Testis (tissue), 2 donors: Measurements from ENCODE around the gene SRSF1.

Experiments
- POLR2A ChIP-seq: fragments of 450-650 bp; IDR thresholded peaks from one replicate; pipeline ENCODE4 v1.6.1; 2017; ENCODE audit warnings: antibody characterized with exemption, mild to moderate bottlenecking, moderate library complexity
- TF ChIP-seq, protein P1 (sequence below), 3 experiments: fragments of 450-650 bp in 2 of 3; fragments of 200-600 bp in 1 of 3; sonication (generic) in 1 of 3; IDR thresholded peaks; one replicate each; pipeline ENCODE4 v1.5.1; 2016 to 2019; ENCODE audit warnings: antibody characterized with exemption in 3 of 3, mild to moderate bottlenecking in 2 of 3, moderate library complexity in 1 of 3

DNA sequence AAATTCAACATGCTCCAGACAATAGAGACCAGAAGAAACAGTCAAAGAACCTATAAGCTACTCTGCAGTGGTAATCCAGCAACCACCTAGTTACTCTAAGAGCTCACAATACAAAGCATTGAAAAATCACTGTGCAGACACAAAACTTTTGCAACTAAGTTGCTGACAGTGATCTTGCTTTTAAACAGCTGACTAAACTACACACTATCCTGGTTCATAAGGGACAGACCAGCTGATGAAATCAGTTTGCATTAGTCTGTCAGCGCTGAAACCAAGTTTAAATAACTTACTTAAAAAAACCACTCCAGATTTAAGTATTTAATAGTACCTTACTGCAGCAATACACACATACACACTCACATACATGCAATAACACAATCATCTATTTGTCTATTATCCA, 23.6 kb downstream of the SRSF1 start:
- TF ChIP-seq, protein P1, sequence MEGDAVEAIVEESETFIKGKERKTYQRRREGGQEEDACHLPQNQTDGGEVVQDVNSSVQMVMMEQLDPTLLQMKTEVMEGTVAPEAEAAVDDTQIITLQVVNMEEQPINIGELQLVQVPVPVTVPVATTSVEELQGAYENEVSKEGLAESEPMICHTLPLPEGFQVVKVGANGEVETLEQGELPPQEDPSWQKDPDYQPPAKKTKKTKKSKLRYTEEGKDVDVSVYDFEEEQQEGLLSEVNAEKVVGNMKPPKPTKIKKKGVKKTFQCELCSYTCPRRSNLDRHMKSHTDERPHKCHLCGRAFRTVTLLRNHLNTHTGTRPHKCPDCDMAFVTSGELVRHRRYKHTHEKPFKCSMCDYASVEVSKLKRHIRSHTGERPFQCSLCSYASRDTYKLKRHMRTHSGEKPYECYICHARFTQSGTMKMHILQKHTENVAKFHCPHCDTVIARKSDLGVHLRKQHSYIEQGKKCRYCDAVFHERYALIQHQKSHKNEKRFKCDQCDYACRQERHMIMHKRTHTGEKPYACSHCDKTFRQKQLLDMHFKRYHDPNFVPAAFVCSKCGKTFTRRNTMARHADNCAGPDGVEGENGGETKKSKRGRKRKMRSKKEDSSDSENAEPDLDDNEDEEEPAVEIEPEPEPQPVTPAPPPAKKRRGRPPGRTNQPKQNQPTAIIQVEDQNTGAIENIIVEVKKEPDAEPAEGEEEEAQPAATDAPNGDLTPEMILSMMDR (IDR thresholded peaks at IDR 0.05): no peak
- TF ChIP-seq POLR2A: no peak
